HepG2 (cell line): ENCODE results near the gene HOXA10. TPM values are rescaled to one million over a fixed set of nuclear protein-coding genes. Genes with fewer than 3 reads are reported as not detected.

Source experiments
- ATAC-seq: fragments of 200-7000 bp; cut with Tn5 transposase; 3 replicates; pipeline ENCODE4 v1.9.1; 2020; ENCODE audit warnings: mild to moderate bottlenecking, moderate library complexity
- BruUV-seq: library from RNA; stranded (reverse); fragments of 400-500 nt; replicated peaks from 2 replicates; lab custom pipeline; 2021; lab: Mats Ljungman, UMichigan
- CTCF ChIA-PET: fragments of 300-600 bp; formaldehyde crosslinking; extraction: SDS; loops from one replicate; lab custom pipeline; 2021; ENCODE audit warnings: low total read pairs, inconsistent platforms, low intra/inter-chr PET ratio; lab: Yijun Ruan, JAX
- POLR2A ChIA-PET: fragments of 350-600 bp; sonication (Branson Sonifier 250); formaldehyde crosslinking; loops from one replicate; lab custom pipeline; 2020; ENCODE audit warnings: antibody characterized with exemption, inconsistent platforms; lab: Yijun Ruan, JAX
- DNase-seq: peaks from one replicate; pipeline ENCODE4 v3.0.0-alpha.2; 2015; ENCODE audit warnings: low spot score
- FAIRE-seq: peaks from 3 replicates; lab custom pipeline; 2011; peaks lifted over from hg19 to GRCh38; lab: Jason Lieb, UNC
- H2AFZ ChIP-seq: one replicate; pipeline ENCODE4 v1.6.1; 2011; ENCODE audit warnings: low read length, inconsistent platforms
- H3K27ac ChIP-seq: fragments of 300-600 bp; 3 replicates; pipeline ENCODE4 v1.8.0; 2011; ENCODE audit warnings: mixed run types, mild to moderate bottlenecking, mixed read lengths, low read length, inconsistent platforms; ENCODE audit not compliant: insufficient read depth; ENCODE audit errors: extremely low read length
- H3K27me3 ChIP-seq, 2 experiments: fragments of 200-600 bp in 1 of 2; 2 replicates in 1 of 2; 3 replicates in 1 of 2; pipeline versions ENCODE4 v1.6.0 to v1.8.0; 2011; ENCODE audit warnings: low read length in 2 of 2, mild to moderate bottlenecking in 2 of 2, moderate library complexity in 2 of 2, inconsistent platforms in 1 of 2; ENCODE audit not compliant: insufficient read depth in 2 of 2, control insufficient read depth in 1 of 2
- H3K36me3 ChIP-seq, 2 experiments: fragments of 200-600 bp in 1 of 2; replicated peaks in 1 of 2; 2 replicates in 1 of 2; 3 replicates in 1 of 2; pipeline versions ENCODE4 v1.5.1 to v1.8.0; 2011; ENCODE audit warnings: low read length in 2 of 2, inconsistent platforms in 1 of 2; ENCODE audit not compliant: insufficient read depth in 2 of 2, control insufficient read depth in 1 of 2
- H3K4me1 ChIP-seq: 2 replicates; pipeline ENCODE4 v1.5.1; 2012; ENCODE audit warnings: low read length, inconsistent platforms; ENCODE audit not compliant: insufficient read depth
- H3K4me2 ChIP-seq: 2 replicates; pipeline ENCODE4 v1.6.0; 2011; ENCODE audit warnings: low read depth, low read length, inconsistent platforms
- H3K4me3 ChIP-seq, 3 experiments: fragments of 200-600 bp in 1 of 3; sonication (generic), shearing (Covaris generic) in 1 of 3; replicated peaks in 1 of 3; 2 replicates each; pipeline ENCODE4 v1.5.1; 2011 to 2016; ENCODE audit warnings: low read length in 3 of 3, inconsistent platforms in 2 of 3, low read depth in 2 of 3, mild to moderate bottlenecking in 2 of 3, control low read depth in 1 of 3, mixed read lengths in 1 of 3; ENCODE audit not compliant: insufficient read depth in 1 of 3
- H3K79me2 ChIP-seq: one replicate; pipeline ENCODE4 v1.6.1; 2011; ENCODE audit warnings: low read length, inconsistent platforms; ENCODE audit not compliant: insufficient read depth
- H3K9ac ChIP-seq: 2 replicates; pipeline ENCODE4 v1.6.0; 2011; ENCODE audit warnings: mild to moderate bottlenecking, low read depth, low read length, inconsistent platforms; ENCODE audit not compliant: insufficient read depth
- H3K9me3 ChIP-seq: 2 replicates; pipeline ENCODE4 v1.5.1; 2012; ENCODE audit warnings: mild to moderate bottlenecking, low read length
- H4K20me1 ChIP-seq: 2 replicates; pipeline ENCODE4 v1.6.0; 2011; ENCODE audit warnings: inconsistent platforms, mild to moderate bottlenecking, low read length, moderate library complexity; ENCODE audit not compliant: insufficient read depth
- ATM ChIP-seq: fragments of 450-650 bp; IDR thresholded peaks from 2 replicates; pipeline ENCODE4 v1.7.1; 2017; ENCODE audit warnings: mild to moderate bottlenecking, borderline replicate concordance
- BRD4 ChIP-seq: sonication (generic); formaldehyde crosslinking; IDR thresholded peaks from 2 replicates; pipeline ENCODE4 v1.4.0; 2020; ENCODE audit warnings: missing genetic modification reagents
- CBX1 ChIP-seq: IDR thresholded peaks from one replicate; pipeline ENCODE4 v1.6.1; 2016; ENCODE audit warnings: antibody characterized with exemption, low read depth
- CC2D1A ChIP-seq: sonication (generic); formaldehyde crosslinking; IDR thresholded peaks from 2 replicates; pipeline ENCODE4 v1.8.1; 2023; ENCODE audit warnings: mild to moderate bottlenecking, missing genetic modification reagents
- CSRNP2 ChIP-seq: sonication (generic); formaldehyde crosslinking; conservative IDR thresholded peaks from 2 replicates; pipeline ENCODE4 v1.8.0; 2022; ENCODE audit warnings: low read depth, missing genetic modification reagents
- ETV5 ChIP-seq: IDR thresholded peaks from 2 replicates; pipeline ENCODE4 v1.6.1; 2018; ENCODE audit warnings: missing biosample characterization, missing genetic modification reagents, inconsistent platforms, borderline replicate concordance
- GATAD2A ChIP-seq: IDR thresholded peaks from 2 replicates; pipeline ENCODE4 v1.6.1; 2016
- KAT8 ChIP-seq: IDR thresholded peaks from 2 replicates; pipeline ENCODE4 v1.6.1; 2016; ENCODE audit warnings: missing genetic modification reagents, missing compliant biosample characterization
- MAF1 ChIP-seq: sonication (generic); formaldehyde crosslinking; IDR thresholded peaks from 2 replicates; pipeline ENCODE4 v1.5.0; 2020; ENCODE audit warnings: missing genetic modification reagents, borderline replicate concordance
- MATR3 ChIP-seq: sonication (generic); formaldehyde crosslinking; IDR thresholded peaks from 2 replicates; pipeline ENCODE4 v1.4.0; 2020; ENCODE audit warnings: missing genetic modification reagents
- PRDM10 ChIP-seq: sonication (generic); formaldehyde crosslinking; IDR thresholded peaks from 2 replicates; pipeline ENCODE4 v1.4.0; 2020; ENCODE audit warnings: low read depth, missing genetic modification reagents
- RBM22 ChIP-seq: fragments of 200-400 bp; formaldehyde crosslinking; optimal IDR thresholded peaks from 2 replicates; pipeline ENCODE3; 2017; ENCODE audit warnings: mild to moderate bottlenecking, low read length, moderate library complexity
- REXO4 ChIP-seq: sonication (generic); formaldehyde crosslinking; IDR thresholded peaks from 2 replicates; pipeline ENCODE4 v1.8.0; 2022; ENCODE audit warnings: missing genetic modification reagents, mild to moderate bottlenecking, borderline replicate concordance
- TFDP2 ChIP-seq: sonication (generic); formaldehyde crosslinking; IDR thresholded peaks from 2 replicates; pipeline ENCODE4 v1.4.0; 2020; ENCODE audit warnings: missing genetic modification reagents
- ZNF354B ChIP-seq: sonication (generic); formaldehyde crosslinking; IDR thresholded peaks from 2 replicates; pipeline ENCODE4 v1.8.0; 2022; ENCODE audit warnings: mild to moderate bottlenecking, missing genetic modification reagents
- ZNF790 ChIP-seq: sonication (generic); formaldehyde crosslinking; IDR thresholded peaks from 2 replicates; pipeline ENCODE4 v1.8.0; 2022; ENCODE audit warnings: missing genetic modification reagents, mild to moderate bottlenecking, borderline replicate concordance
- WGBS: methylation state at CpG from one replicate; pipeline ENCODE4 v1.1.6; 2017; ENCODE audit warnings: low lambda C conversion rate; 5-methylcytosine and 5-hydroxymethylcytosine counted together
- in situ Hi-C: cut with HindIII; loops from 2 replicates; pipeline ENCODE4 v1.10.0; 2017; ENCODE audit warnings: low pct_unique_long_range_greater_than_20kb; ENCODE audit not compliant: extremely low pct_ligation_motif_present
- intact Hi-C: fragments of 100-400 bp; cut with micrococcal nuclease; formaldehyde crosslinking; loops from one replicate; pipeline ENCODE4 v1.10.0; 2022; ENCODE audit not compliant: unreplicated experiment
- polyA plus RNA-seq, 8 experiments: library from polyadenylated mRNA; depleted of rRNA in 3 of 8; stranded (reverse) in 7 of 8; unstranded in 1 of 8; fragments of >200 nt; fragmentation: Illumina TruSeq in 4 of 8; extraction: Trizol in 4 of 8; gene quantifications; 2 replicates each; pipeline versions ENCODE4 v1.2.1 to v1.2.3, GENCODE V29; 2011 to 2016; ENCODE audit warnings: low read depth in 4 of 8, missing spikeins in 1 of 8, mixed read lengths in 1 of 8; ENCODE audit not compliant: insufficient read depth in 1 of 8
- total RNA-seq, 5 experiments: library from RNA; depleted of rRNA; stranded (reverse); fragments of >200 nt; fragmentation: Illumina TruSeq; extraction: Trizol; gene quantifications; 2 replicates each; pipeline ENCODE4 v1.2.3, GENCODE V29; 2016; ENCODE audit warnings: low read depth in 1 of 5
- TF ChIP-seq, protein P1 (sequence below): sonication (generic); formaldehyde crosslinking; IDR thresholded peaks from 2 replicates; pipeline ENCODE4 v1.4.0; 2020; ENCODE audit warnings: missing genetic modification reagents

Gene HOXA10
- total and polyA plus RNA-seq, 2 of the 13 experiments (the other 11 are each of a cell fraction or from before 2014, with no cell fraction given) = not detected

GRCh38 chr7:27175626-27176523 is 1.8 kb upstream of the HOXA10 start:
- peaks cover 4 to 80% of the 10 kb centered on the region in 2 experiments for H3K27me3 ChIP-seq
- TF ChIP-seq, protein P1, sequence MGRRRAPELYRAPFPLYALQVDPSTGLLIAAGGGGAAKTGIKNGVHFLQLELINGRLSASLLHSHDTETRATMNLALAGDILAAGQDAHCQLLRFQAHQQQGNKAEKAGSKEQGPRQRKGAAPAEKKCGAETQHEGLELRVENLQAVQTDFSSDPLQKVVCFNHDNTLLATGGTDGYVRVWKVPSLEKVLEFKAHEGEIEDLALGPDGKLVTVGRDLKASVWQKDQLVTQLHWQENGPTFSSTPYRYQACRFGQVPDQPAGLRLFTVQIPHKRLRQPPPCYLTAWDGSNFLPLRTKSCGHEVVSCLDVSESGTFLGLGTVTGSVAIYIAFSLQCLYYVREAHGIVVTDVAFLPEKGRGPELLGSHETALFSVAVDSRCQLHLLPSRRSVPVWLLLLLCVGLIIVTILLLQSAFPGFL (CRISPR knock-in tag) = no peak
- no peak for TF ChIP-seq MATR3 (CRISPR knock-in tag)
- no peak for TF ChIP-seq KAT8 (CRISPR knock-in tag)
- no peak for TF ChIP-seq REXO4 (CRISPR knock-in tag)
- TF ChIP-seq ZNF790 (CRISPR knock-in tag) = no peak
- TF ChIP-seq ZNF354B (CRISPR knock-in tag) = no peak
- TF ChIP-seq GATAD2A = no peak
- no peak for TF ChIP-seq ATM
- no peak for TF ChIP-seq MAF1
- TF ChIP-seq CSRNP2 (CRISPR knock-in tag) = no peak
- TF ChIP-seq CBX1 = no peak
- TF ChIP-seq CC2D1A = no peak
- no peak for TF ChIP-seq BRD4 (CRISPR knock-in tag)
- no peak for TF ChIP-seq PRDM10 (CRISPR knock-in tag)
- no peak for TF ChIP-seq RBM22
- no peak for TF ChIP-seq ETV5 (CRISPR knock-in tag)
- TF ChIP-seq TFDP2 (CRISPR knock-in tag) = no peak
- TF ChIP-seq, all 625 proteins: peak for 0
- Histone ChIP-seq H3K4me2 (no peak overlapping the region), H3K36me3 (no peaks in the 10 kb centered on the region), H3K27ac (no peak overlapping the region), H4K20me1 (no peaks in the 10 kb centered on the region), H3K9me3 (no peaks in the 10 kb centered on the region), H3K4me1 (peaks cover 30% of the 10 kb centered on the region), H3K4me3 (no peak overlapping the region), H2AFZ (no peak overlapping the region), H3K9ac (no peak overlapping the region), H3K79me2 (no peaks in the 10 kb centered on the region)
- in situ Hi-C loops = no loop called here
- DNase-seq = no peak
- ATAC-seq = no peak
- 75% methylated on average over 28 of the region's 40 CpGs for WGBS
- ChIA-PET CTCF (no interaction called here), POLR2A (no interaction called here)
- intact Hi-C loops = no loop called here
- no peak for FAIRE-seq
- no TSS peak for BruUV-seq
